A549 (cell line): ENCODE data around the gene OTC. TPM values are rescaled to one million over a fixed set of nuclear protein-coding genes. Genes with fewer than 3 reads are reported as not detected.

Experiments
- ATAC-seq, 2 experiments: fragments of 200-7000 bp in 1 of 2; fragments of >200 bp in 1 of 2; cut with Nextera tagmentation in 1 of 2; cut with Tn5 transposase in 1 of 2; 3 replicates each; pipeline versions ENCODE4 v1.8.0 to v1.9.1; 2018 to 2020; ENCODE audit warnings: mild to moderate bottlenecking in 1 of 2, moderate library complexity in 1 of 2
- CTCF ChIA-PET: fragments of 300-600 bp; sonication (Branson Sonifier 250); formaldehyde crosslinking; extraction: SDS; loops from one replicate; lab custom pipeline; 2021; ENCODE audit warnings: antibody characterized with exemption, inconsistent platforms; lab: Yijun Ruan, JAX
- POLR2A ChIA-PET: fragments of 350-600 bp; formaldehyde crosslinking; extraction: SDS; loops from one replicate; lab custom pipeline; 2021; ENCODE audit warnings: antibody characterized with exemption, inconsistent platforms; lab: Yijun Ruan, JAX
- DNase-seq, 2 experiments: peaks; one replicate each; pipeline versions ENCODE4 v3.0.0 to v3.0.0-alpha.2; 2011 to 2016; ENCODE audit warnings: low read depth in 1 of 2, low spot score in 1 of 2
- FAIRE-seq: peaks from 2 replicates; lab custom pipeline; 2011; peaks lifted over from hg19 to GRCh38; lab: Jason Lieb, UNC
- H3K27ac ChIP-seq, 2 experiments: fragments of >200 bp; sonication (Bioruptor Twin); formaldehyde crosslinking; 3 replicates each; pipeline ENCODE4 v1.5.1; 2016 to 2017
- H3K4me1 ChIP-seq: fragments of >200 bp; sonication (Bioruptor Twin); formaldehyde crosslinking; 3 replicates; pipeline ENCODE4 v1.6.1; 2016
- H3K4me2 ChIP-seq: fragments of >200 bp; sonication (Bioruptor Twin); formaldehyde crosslinking; 3 replicates; pipeline ENCODE4 v1.6.1; 2016
- H3K4me3 ChIP-seq: fragments of >200 bp; sonication (Bioruptor Twin); formaldehyde crosslinking; 3 replicates; pipeline ENCODE4 v1.5.1; 2016
- H3K9me3 ChIP-seq: fragments of >200 bp; sonication (Bioruptor Twin); formaldehyde crosslinking; 3 replicates; pipeline ENCODE4 v1.6.1; 2016
- BHLHE40 ChIP-seq: IDR thresholded peaks from 2 replicates; pipeline ENCODE4 v1.6.1; 2012; ENCODE audit warnings: low read depth, low read length, inconsistent platforms
- CHD4 ChIP-seq: fragments of 200-600 bp; sonication (generic); IDR thresholded peaks from 2 replicates; pipeline ENCODE4 v1.6.1; 2016; ENCODE audit warnings: antibody characterized with exemption, mild to moderate bottlenecking, borderline replicate concordance
- EHF ChIP-seq: fragments of 250-450 bp; sonication (Bioruptor Pico); IDR thresholded peaks from 2 replicates; pipeline ENCODE4 v1.5.0; 2020; ENCODE audit warnings: mild to moderate bottlenecking
- EP300 ChIP-seq, 2 experiments: fragments of >200 bp; sonication (Bioruptor Twin); formaldehyde crosslinking; IDR thresholded peaks; 2 replicates in 1 of 2; 3 replicates in 1 of 2; pipeline ENCODE4 v1.6.1; 2016 to 2017
- ESRRA ChIP-seq: fragments of 150-350 bp; IDR thresholded peaks from 2 replicates; pipeline ENCODE4 v1.6.1; 2014; ENCODE audit warnings: mild to moderate bottlenecking, low read length, borderline replicate concordance
- HOXB5 ChIP-seq: fragments of 250-450 bp; sonication (Bioruptor Pico); IDR thresholded peaks from 2 replicates; pipeline ENCODE4 v1.5.0; 2020; ENCODE audit warnings: mild to moderate bottlenecking, moderate library complexity
- KDM5A ChIP-seq: fragments of 200-600 bp; sonication (generic); IDR thresholded peaks from 2 replicates; pipeline ENCODE4 v1.6.1; 2016; ENCODE audit warnings: antibody characterized with exemption, mild to moderate bottlenecking
- MAFK ChIP-seq: fragments of 450-650 bp; IDR thresholded peaks from 2 replicates; pipeline ENCODE4 v1.6.1; 2014; ENCODE audit not compliant: partially characterized antibody
- MAZ ChIP-seq: fragments of 150-350 bp; IDR thresholded peaks from 2 replicates; pipeline ENCODE4 v1.6.1; 2014; ENCODE audit warnings: antibody characterized with exemption, low read depth, low read length, borderline replicate concordance
- NFE2L2 ChIP-seq: fragments of 150-350 bp; conservative IDR thresholded peaks from 2 replicates; pipeline ENCODE4 v1.6.1; 2014; ENCODE audit warnings: low read length
- POLR2A ChIP-seq: IDR thresholded peaks from 2 replicates; pipeline ENCODE4 v1.6.1; 2012; ENCODE audit warnings: mild to moderate bottlenecking, low read length
- RAD21 ChIP-seq, 2 experiments: fragments of >200 bp in 1 of 2; sonication (Bioruptor Twin) in 1 of 2; formaldehyde crosslinking in 1 of 2; IDR thresholded peaks in 1 of 2; conservative IDR thresholded peaks in 1 of 2; 2 replicates in 1 of 2; 3 replicates in 1 of 2; pipeline ENCODE4 v1.6.1; 2012 to 2018; ENCODE audit warnings: inconsistent platforms in 1 of 2
- RFX5 ChIP-seq: fragments of 450-650 bp; IDR thresholded peaks from 2 replicates; pipeline ENCODE4 v1.7.1; 2014; ENCODE audit warnings: antibody characterized with exemption, mild to moderate bottlenecking, moderate library complexity
- SREBF2 ChIP-seq: fragments of 450-650 bp; IDR thresholded peaks from 2 replicates; pipeline ENCODE4 v1.6.1; 2014; ENCODE audit warnings: mild to moderate bottlenecking, moderate library complexity
- ZFP36 ChIP-seq: fragments of 450-650 bp; IDR thresholded peaks from 2 replicates; pipeline ENCODE4 v1.6.1; 2014; ENCODE audit warnings: borderline replicate concordance; ENCODE audit not compliant: partially characterized antibody
- ZNF302 ChIP-seq: fragments of 250-450 bp; sonication (Bioruptor Pico); IDR thresholded peaks from 2 replicates; pipeline ENCODE4 v1.9.0; 2021; ENCODE audit warnings: inconsistent platforms, mild to moderate bottlenecking, moderate library complexity
- ZSCAN20 ChIP-seq: fragments of 250-450 bp; sonication (Bioruptor Pico); IDR thresholded peaks from 2 replicates; pipeline ENCODE4 v1.8.0; 2022; ENCODE audit warnings: mild to moderate bottlenecking, moderate library complexity
- WGBS: methylation state at CpG from one replicate; pipeline ENCODE4 v1.1.6; 2017; ENCODE audit errors: missing lambda C conversion rate; 5-methylcytosine and 5-hydroxymethylcytosine counted together
- polyA plus RNA-seq, 4 experiments: library from polyadenylated mRNA; depleted of rRNA in 3 of 4; stranded (reverse); fragments of >200 nt; fragmentation: RNase III in 1 of 4; extraction: RNeasy Plus Mini Kit Qiagen cat#74134 plus additional on column Dnase treatment in 1 of 4; gene quantifications; 2 replicates in 3 of 4; 3 replicates in 1 of 4; pipeline ENCODE4 v1.2.3, GENCODE V29; 2011 to 2017
- TF ChIP-seq, protein P1 (sequence below): fragments of >200 bp; sonication (Bioruptor Twin); formaldehyde crosslinking; IDR thresholded peaks from 3 replicates; pipeline ENCODE4 v1.6.1; 2016
- TF ChIP-seq, protein P2 (sequence below): fragments of >200 bp; sonication (Bioruptor Twin); formaldehyde crosslinking; IDR thresholded peaks from 2 replicates; pipeline ENCODE4 v1.6.1; 2016
- TF ChIP-seq, protein P3 (sequence below): fragments of 450-650 bp; IDR thresholded peaks from 2 replicates; pipeline ENCODE4 v1.6.1; 2014; ENCODE audit warnings: antibody characterized with exemption
- TF ChIP-seq, protein P4 (sequence below): fragments of 200-600 bp; sonication (generic); IDR thresholded peaks from 2 replicates; pipeline ENCODE4 v1.6.1; 2016; ENCODE audit warnings: antibody characterized with exemption, mild to moderate bottlenecking, moderate library complexity
- TF ChIP-seq, protein P5 (sequence below): fragments of 250-450 bp; sonication (Bioruptor Pico); IDR thresholded peaks from 2 replicates; pipeline ENCODE4 v1.5.0; 2020; ENCODE audit warnings: low read depth, mild to moderate bottlenecking, moderate library complexity
- TF ChIP-seq, protein P6 (sequence below): fragments of 150-350 bp; IDR thresholded peaks from 2 replicates; pipeline ENCODE4 v1.6.1; 2014; ENCODE audit warnings: low read depth, mild to moderate bottlenecking, low read length

Gene OTC
- polyA plus RNA-seq, 2 of the 4 experiments (the other 2 are of a cell fraction), result not detected

DNA sequence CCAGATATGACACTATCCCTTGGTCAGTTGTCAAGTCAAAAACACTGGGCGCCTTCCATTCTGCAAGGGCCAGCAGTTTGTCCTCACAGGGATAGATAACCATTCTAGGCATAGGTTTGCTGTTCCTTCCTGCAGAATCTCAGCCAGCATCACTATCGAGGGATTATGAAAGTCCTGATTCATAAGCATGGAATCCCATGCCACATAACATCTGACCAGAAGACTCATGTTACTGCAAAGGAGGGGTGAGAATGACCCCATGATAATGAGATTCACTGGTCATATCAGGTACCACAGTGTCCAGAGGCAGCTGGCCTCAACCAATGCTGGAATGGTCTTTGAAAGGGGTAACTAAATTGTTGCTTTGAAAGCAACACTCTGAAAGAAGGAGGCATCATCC is 84.7 kb downstream of the OTC start:
- DNase-seq (no peak), FAIRE-seq (no peak), ATAC-seq (no peak)
- TF ChIP-seq, protein P1, sequence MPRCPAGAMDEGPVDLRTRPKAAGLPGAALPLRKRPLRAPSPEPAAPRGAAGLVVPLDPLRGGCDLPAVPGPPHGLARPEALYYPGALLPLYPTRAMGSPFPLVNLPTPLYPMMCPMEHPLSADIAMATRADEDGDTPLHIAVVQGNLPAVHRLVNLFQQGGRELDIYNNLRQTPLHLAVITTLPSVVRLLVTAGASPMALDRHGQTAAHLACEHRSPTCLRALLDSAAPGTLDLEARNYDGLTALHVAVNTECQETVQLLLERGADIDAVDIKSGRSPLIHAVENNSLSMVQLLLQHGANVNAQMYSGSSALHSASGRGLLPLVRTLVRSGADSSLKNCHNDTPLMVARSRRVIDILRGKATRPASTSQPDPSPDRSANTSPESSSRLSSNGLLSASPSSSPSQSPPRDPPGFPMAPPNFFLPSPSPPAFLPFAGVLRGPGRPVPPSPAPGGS, result no peak
- no peak for TF ChIP-seq HOXB5 (CRISPR knock-in tag)
- ChIA-PET CTCF (no interaction called here), POLR2A (no interaction called here)
- no peak overlapping the region for H3K4me3 ChIP-seq
- H3K4me1 ChIP-seq, result no peaks in the 10 kb centered on the region
- 0% methylated on average over 1 of the region's 2 CpGs for WGBS
- no peak overlapping the region for H3K4me2 ChIP-seq
- no peaks in the 10 kb centered on the region for H3K9me3 ChIP-seq
- H3K27ac ChIP-seq, result no peak overlapping the region

DNA sequence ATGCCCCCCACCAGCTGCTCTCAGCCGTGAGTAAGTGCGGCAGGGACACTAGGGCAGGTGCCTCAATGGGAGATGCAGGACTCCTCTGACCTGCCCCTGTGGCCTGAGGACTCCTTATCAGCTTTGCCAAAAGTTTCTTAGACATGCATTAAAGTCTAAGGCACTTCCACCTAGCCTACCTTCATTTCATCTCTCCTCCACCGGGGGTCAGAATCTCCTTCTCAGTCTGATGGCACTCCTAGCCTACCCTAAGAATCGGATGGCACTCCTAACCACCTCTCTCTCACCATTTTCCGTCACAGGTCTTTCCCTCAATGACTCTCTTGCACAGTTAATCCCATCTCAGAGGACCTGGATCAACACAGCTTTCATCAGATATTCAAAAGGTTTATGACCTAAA is 85.9 kb downstream of the OTC start:
- no peaks in the 10 kb centered on the region for H3K4me1 ChIP-seq
- no peak overlapping the region for H3K4me3 ChIP-seq
- CTCF ChIA-PET, result no interaction called here
- TF ChIP-seq MAFK, result no peak
- TF ChIP-seq RAD21 (conservative IDR thresholded peaks at IDR 0.05 in 1 of 2, IDR thresholded peaks at IDR 0.05 in 1 of 2), result no peak
- TF ChIP-seq, protein P2, sequence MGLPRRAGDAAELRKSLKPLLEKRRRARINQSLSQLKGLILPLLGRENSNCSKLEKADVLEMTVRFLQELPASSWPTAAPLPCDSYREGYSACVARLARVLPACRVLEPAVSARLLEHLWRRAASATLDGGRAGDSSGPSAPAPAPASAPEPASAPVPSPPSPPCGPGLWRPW, result no peak
- no peak for TF ChIP-seq ESRRA
- TF ChIP-seq EHF (CRISPR knock-in tag), result no peak
- TF ChIP-seq SREBF2, result no peak
- no peak for TF ChIP-seq KDM5A
- H3K4me2 ChIP-seq, result no peak overlapping the region
- WGBS, result 3% methylated on average over 3 of the region's 5 CpGs
- H3K9me3 ChIP-seq, result no peaks in the 10 kb centered on the region
- no peak overlapping the region for H3K27ac ChIP-seq
- POLR2A ChIA-PET, result no interaction called here
- DNase-seq, result no peak
- FAIRE-seq, result no peak
- no peak for ATAC-seq

DNA sequence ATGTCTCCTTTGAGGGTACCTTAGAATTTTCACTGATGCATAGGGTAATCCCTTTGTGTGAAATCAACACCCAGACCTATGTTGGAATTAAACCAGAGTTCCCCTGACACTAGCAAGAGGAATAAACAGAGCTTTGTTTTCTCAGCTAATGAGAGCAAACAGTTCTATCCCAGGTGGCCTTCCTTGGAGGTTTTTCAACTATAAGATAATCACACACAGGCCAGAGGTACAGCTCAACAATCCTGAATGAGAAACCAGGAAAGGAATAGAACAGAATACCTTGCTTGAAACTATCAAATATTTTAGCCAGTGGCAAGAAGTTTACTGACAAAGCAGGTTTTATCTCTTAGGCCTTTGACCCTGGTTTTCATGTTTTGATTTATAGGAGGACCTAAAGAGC is 100.2 kb downstream of the OTC start:
- Histone ChIP-seq H3K4me1 (no peaks in the 10 kb centered on the region), H3K9me3 (no peaks in the 10 kb centered on the region), H3K4me2 (no peak overlapping the region), H3K4me3 (no peak overlapping the region), H3K27ac (no peak overlapping the region)
- DNase-seq (no peak), ATAC-seq (no peak), FAIRE-seq (no peak)
- TF ChIP-seq EP300 (IDR thresholded peaks at IDR 0.05) (no peak), MAZ (no peak), RFX5 (no peak), ZSCAN20 (CRISPR knock-in tag) (no peak)
- TF ChIP-seq, protein P3, sequence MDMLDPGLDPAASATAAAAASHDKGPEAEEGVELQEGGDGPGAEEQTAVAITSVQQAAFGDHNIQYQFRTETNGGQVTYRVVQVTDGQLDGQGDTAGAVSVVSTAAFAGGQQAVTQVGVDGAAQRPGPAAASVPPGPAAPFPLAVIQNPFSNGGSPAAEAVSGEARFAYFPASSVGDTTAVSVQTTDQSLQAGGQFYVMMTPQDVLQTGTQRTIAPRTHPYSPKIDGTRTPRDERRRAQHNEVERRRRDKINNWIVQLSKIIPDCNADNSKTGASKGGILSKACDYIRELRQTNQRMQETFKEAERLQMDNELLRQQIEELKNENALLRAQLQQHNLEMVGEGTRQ, result no peak
- TF ChIP-seq, protein P4, sequence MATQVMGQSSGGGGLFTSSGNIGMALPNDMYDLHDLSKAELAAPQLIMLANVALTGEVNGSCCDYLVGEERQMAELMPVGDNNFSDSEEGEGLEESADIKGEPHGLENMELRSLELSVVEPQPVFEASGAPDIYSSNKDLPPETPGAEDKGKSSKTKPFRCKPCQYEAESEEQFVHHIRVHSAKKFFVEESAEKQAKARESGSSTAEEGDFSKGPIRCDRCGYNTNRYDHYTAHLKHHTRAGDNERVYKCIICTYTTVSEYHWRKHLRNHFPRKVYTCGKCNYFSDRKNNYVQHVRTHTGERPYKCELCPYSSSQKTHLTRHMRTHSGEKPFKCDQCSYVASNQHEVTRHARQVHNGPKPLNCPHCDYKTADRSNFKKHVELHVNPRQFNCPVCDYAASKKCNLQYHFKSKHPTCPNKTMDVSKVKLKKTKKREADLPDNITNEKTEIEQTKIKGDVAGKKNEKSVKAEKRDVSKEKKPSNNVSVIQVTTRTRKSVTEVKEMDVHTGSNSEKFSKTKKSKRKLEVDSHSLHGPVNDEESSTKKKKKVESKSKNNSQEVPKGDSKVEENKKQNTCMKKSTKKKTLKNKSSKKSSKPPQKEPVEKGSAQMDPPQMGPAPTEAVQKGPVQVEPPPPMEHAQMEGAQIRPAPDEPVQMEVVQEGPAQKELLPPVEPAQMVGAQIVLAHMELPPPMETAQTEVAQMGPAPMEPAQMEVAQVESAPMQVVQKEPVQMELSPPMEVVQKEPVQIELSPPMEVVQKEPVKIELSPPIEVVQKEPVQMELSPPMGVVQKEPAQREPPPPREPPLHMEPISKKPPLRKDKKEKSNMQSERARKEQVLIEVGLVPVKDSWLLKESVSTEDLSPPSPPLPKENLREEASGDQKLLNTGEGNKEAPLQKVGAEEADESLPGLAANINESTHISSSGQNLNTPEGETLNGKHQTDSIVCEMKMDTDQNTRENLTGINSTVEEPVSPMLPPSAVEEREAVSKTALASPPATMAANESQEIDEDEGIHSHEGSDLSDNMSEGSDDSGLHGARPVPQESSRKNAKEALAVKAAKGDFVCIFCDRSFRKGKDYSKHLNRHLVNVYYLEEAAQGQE, result no peak
- ChIA-PET CTCF (no interaction called here), POLR2A (no interaction called here)

DNA sequence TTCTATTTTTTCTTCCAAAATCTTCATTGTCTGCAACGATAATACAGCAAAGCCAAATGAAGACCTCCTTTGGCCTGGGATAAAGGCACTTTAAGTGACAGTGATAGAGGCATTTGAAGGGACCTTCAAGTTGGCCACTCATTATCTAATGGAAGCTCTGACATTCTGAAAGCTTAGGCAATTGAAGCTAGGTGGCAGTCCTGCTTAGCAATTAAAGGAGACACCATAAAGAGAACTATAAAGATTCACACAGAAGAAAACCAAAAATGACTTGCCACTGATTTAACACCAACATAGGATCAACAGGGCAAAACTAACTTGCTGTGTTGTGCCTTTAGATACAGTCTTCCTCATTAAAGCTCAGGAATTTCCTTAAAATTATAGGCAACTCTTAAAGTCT is 105.7 kb downstream of the OTC start:
- FAIRE-seq (no peak), DNase-seq (peak in 1 of 2 experiments; percentile 2), ATAC-seq (no peak)
- Histone ChIP-seq H3K4me3 (no peak overlapping the region), H3K9me3 (no peaks in the 10 kb centered on the region), H3K27ac (no peak overlapping the region), H3K4me1 (no peaks in the 10 kb centered on the region), H3K4me2 (no peak overlapping the region)
- POLR2A ChIA-PET, result no interaction called here
- CTCF ChIA-PET, result interaction anchor here (0.6 kb wide), 1 partner anchor 120 kb away, joined by 3 read pairs; no protein-coding TSS in a partner anchor
- WGBS, result 5% methylated on average over 1 of the region's 1 CpG
- TF ChIP-seq BHLHE40 (no peak), POLR2A (no peak), ZNF302 (CRISPR knock-in tag) (no peak), CHD4 (no peak), NFE2L2 (no peak), ZFP36 (no peak), MAFK (no peak), RFX5 (no peak)
- TF ChIP-seq, protein P5, sequence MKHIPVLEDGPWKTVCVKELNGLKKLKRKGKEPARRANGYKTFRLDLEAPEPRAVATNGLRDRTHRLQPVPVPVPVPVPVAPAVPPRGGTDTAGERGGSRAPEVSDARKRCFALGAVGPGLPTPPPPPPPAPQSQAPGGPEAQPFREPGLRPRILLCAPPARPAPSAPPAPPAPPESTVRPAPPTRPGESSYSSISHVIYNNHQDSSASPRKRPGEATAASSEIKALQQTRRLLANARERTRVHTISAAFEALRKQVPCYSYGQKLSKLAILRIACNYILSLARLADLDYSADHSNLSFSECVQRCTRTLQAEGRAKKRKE, result no peak
- TF ChIP-seq, protein P6, sequence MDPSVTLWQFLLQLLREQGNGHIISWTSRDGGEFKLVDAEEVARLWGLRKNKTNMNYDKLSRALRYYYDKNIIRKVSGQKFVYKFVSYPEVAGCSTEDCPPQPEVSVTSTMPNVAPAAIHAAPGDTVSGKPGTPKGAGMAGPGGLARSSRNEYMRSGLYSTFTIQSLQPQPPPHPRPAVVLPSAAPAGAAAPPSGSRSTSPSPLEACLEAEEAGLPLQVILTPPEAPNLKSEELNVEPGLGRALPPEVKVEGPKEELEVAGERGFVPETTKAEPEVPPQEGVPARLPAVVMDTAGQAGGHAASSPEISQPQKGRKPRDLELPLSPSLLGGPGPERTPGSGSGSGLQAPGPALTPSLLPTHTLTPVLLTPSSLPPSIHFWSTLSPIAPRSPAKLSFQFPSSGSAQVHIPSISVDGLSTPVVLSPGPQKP, result no peak
